Right atrium auricular region (tissue), 2 donors: ENCODE measurements around the gene ACSM3. TPM values are rescaled to one million over a fixed set of nuclear protein-coding genes. Genes with fewer than 3 reads are reported as not detected.

Source experiments
- DNase-seq: peaks from one replicate; pipeline ENCODE4 v3.0.0-alpha.2; 2019; ENCODE audit warnings: low spot score
- H3K27ac ChIP-seq, 2 donors: fragments of 200-600 bp; sonication (generic); 1 replicate in 1 of 2; 2 replicates in 1 of 2; pipeline ENCODE4 v1.5.1; 2016 to 2019
- H3K27me3 ChIP-seq, 2 donors: fragments of 200-600 bp; sonication (generic); one replicate each; pipeline versions ENCODE4 v1.5.1 to v1.6.0; 2017 to 2019
- H3K36me3 ChIP-seq: fragments of 200-600 bp; sonication (generic); one replicate; pipeline ENCODE4 v1.5.1; 2016
- H3K4me1 ChIP-seq, 2 donors: fragments of 200-600 bp; sonication (generic); one replicate each; pipeline versions ENCODE4 v1.5.1 to v1.6.0; 2017 to 2019
- H3K4me3 ChIP-seq, 2 donors: fragments of 200-600 bp; sonication (generic); 1 replicate in 1 of 2; 2 replicates in 1 of 2; pipeline ENCODE4 v1.5.1; 2017 to 2019; ENCODE audit warnings: mild to moderate bottlenecking in 1 of 2, moderate library complexity in 1 of 2
- H3K9me3 ChIP-seq, 2 donors: fragments of 200-600 bp; sonication (generic); one replicate each; pipeline ENCODE4 v1.5.1; 2019
- CTCF ChIP-seq, 2 donors: fragments of 200-600 bp; sonication (generic); IDR thresholded peaks; one replicate each; pipeline ENCODE4 v1.5.1; 2019; ENCODE audit warnings: antibody characterized with exemption in 2 of 2
- total RNA-seq, 2 donors: library from RNA; depleted of rRNA; stranded (reverse); fragments of >200 nt; gene quantifications; one replicate each; pipeline ENCODE4 v1.1.0, GENCODE V29; 2016

ACSM3 gene
- total RNA-seq, 2 donors from 2014 or later, result 15.8 to 27.0 TPM

GRCh38 chr16:20811889-20812439 lies 48.1 kb downstream of the ACSM3 start:
- Histone ChIP-seq H3K36me3 (no peaks in the 10 kb centered on the region), H3K9me3 (no peaks in the 10 kb centered on the region), H3K4me3 (no peak overlapping the region), H3K27ac (no peak overlapping the region), H3K4me1 (peaks cover 0 to 7% of the 10 kb centered on the region in 2 donors), H3K27me3 (no peaks in the 10 kb centered on the region)
- TF ChIP-seq CTCF (IDR thresholded peaks at IDR 0.05), result no peak
- no peak for DNase-seq

GRCh38 chr16:20812510-20812909 lies 48.7 kb downstream of the ACSM3 start:
- no peaks in the 10 kb centered on the region for H3K36me3 ChIP-seq
- no peak for DNase-seq
- no peak overlapping the region for H3K4me3 ChIP-seq
- no peak for TF ChIP-seq CTCF (IDR thresholded peaks at IDR 0.05)
- peaks cover 0 to 3% of the 10 kb centered on the region in 2 donors for H3K4me1 ChIP-seq
- H3K27ac ChIP-seq, result no peak overlapping the region
- H3K9me3 ChIP-seq, result no peaks in the 10 kb centered on the region
- H3K27me3 ChIP-seq, result no peaks in the 10 kb centered on the region

- no peak for TF ChIP-seq CTCF (IDR thresholded peaks at IDR 0.05)
Observed at GRCh38 chr16:20814784-20815183, 51.0 kb downstream of the ACSM3 start.

GRCh38 chr16:20818929-20819585 lies 55.2 kb downstream of the ACSM3 start:
- no peak for DNase-seq
- H3K27ac ChIP-seq, result no peak overlapping the region
- no peaks in the 10 kb centered on the region for H3K36me3 ChIP-seq
- H3K27me3 ChIP-seq, result no peaks in the 10 kb centered on the region
- TF ChIP-seq CTCF (IDR thresholded peaks at IDR 0.05), result no peak
- H3K4me1 ChIP-seq, result no peaks in the 10 kb centered on the region
- no peak overlapping the region for H3K4me3 ChIP-seq
- H3K9me3 ChIP-seq, result no peaks in the 10 kb centered on the region

More at GRCh38 chr16:20814784-20815183, 51.0 kb downstream of the ACSM3 start:
- DNase-seq, result no peak
- no peaks in the 10 kb centered on the region for H3K27me3 ChIP-seq
- no peaks in the 10 kb centered on the region for H3K4me1 ChIP-seq
- H3K4me3 ChIP-seq, result no peak overlapping the region
- no peaks in the 10 kb centered on the region for H3K36me3 ChIP-seq
- H3K9me3 ChIP-seq, result no peaks in the 10 kb centered on the region
- no peak overlapping the region for H3K27ac ChIP-seq

GRCh38 chr16:20821682-20822081 lies 57.9 kb downstream of the ACSM3 start:
- Histone ChIP-seq H3K4me3 (no peak overlapping the region), H3K36me3 (no peaks in the 10 kb centered on the region), H3K27ac (no peak overlapping the region), H3K9me3 (no peaks in the 10 kb centered on the region), H3K27me3 (no peaks in the 10 kb centered on the region), H3K4me1 (peaks cover 0 to 7% of the 10 kb centered on the region in 2 donors)
- TF ChIP-seq CTCF (IDR thresholded peaks at IDR 0.05), result no peak
- DNase-seq, result no peak
